NB4 (cell line): ENCODE data around the gene SBNO2.
"Not testable (repeated sequence)": the region's sequence is repeated elsewhere in the genome, so short reads cannot be mapped to it uniquely, and the experiment has no call there.

Source experiments
- CTCF ChIP-seq: IDR thresholded peaks from one replicate; pipeline ENCODE4 v1.5.1; 2012; ENCODE audit warnings: low read depth, low read length
- MAX ChIP-seq: IDR thresholded peaks from 2 replicates; pipeline ENCODE4 v1.6.1; 2011; ENCODE audit warnings: low read depth, low read length
- MYC ChIP-seq: IDR thresholded peaks from 2 replicates; pipeline ENCODE4 v1.6.1; 2011; ENCODE audit warnings: low read depth, low read length
- POLR2A ChIP-seq: IDR thresholded peaks from 2 replicates; pipeline ENCODE4 v1.6.1; 2011; ENCODE audit warnings: mild to moderate bottlenecking; ENCODE audit not compliant: insufficient read length; ENCODE audit errors: extremely low read depth

GRCh38 chr19:1208830-1209229, 34.8 kb upstream of the SBNO2 start:
- not testable (repeated sequence) for TF ChIP-seq POLR2A, CTCF, MYC, MAX
